Measurements from ENCODE around the gene PSMB1.

DNA sequence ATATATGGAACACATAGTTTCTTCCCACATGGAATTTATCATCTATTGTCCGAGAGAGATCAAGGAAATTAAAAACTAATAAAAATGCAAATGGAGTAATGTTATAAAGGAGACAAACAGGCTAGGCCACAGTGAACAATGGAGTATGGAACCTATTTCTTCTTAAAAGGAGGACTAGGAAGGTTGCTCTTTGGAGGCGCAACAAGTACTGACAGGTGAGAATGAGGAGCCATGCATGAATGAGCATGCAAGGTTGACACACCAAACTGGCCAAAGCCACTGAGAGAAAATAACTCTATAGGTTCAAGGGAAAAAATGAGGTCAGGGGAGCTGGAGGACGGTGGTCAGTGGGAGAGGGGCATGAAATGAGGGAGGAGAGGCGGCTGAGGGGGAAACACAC is 40.9 kb downstream of the PSMB1 start:
- TF ChIP-seq ELF1 (IDR thresholded peaks at IDR 0.05; ENCODE audit: borderline replicate concordance, low read depth) = no peak
- TF ChIP-seq, protein P1, sequence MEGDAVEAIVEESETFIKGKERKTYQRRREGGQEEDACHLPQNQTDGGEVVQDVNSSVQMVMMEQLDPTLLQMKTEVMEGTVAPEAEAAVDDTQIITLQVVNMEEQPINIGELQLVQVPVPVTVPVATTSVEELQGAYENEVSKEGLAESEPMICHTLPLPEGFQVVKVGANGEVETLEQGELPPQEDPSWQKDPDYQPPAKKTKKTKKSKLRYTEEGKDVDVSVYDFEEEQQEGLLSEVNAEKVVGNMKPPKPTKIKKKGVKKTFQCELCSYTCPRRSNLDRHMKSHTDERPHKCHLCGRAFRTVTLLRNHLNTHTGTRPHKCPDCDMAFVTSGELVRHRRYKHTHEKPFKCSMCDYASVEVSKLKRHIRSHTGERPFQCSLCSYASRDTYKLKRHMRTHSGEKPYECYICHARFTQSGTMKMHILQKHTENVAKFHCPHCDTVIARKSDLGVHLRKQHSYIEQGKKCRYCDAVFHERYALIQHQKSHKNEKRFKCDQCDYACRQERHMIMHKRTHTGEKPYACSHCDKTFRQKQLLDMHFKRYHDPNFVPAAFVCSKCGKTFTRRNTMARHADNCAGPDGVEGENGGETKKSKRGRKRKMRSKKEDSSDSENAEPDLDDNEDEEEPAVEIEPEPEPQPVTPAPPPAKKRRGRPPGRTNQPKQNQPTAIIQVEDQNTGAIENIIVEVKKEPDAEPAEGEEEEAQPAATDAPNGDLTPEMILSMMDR (IDR thresholded peaks at IDR 0.05 in 2 of 3, conservative IDR thresholded peaks at IDR 0.05 in 1 of 3; ENCODE audit: borderline replicate concordance in 1 of 3, insufficient read depth in 1 of 3, low read depth in 2 of 3, low read length in 2 of 3) = no peak
- TF ChIP-seq TCF7L2 (IDR thresholded peaks at IDR 0.05; ENCODE audit: borderline replicate concordance, extremely low read depth, insufficient read depth, insufficient read length) = no peak
- TF ChIP-seq YY1 (IDR thresholded peaks at IDR 0.05; ENCODE audit: extremely low read depth, insufficient replicate concordance, low read depth, low read length) = no peak
- no peak for TF ChIP-seq EZH2phosphoT487 (IDR thresholded peaks at IDR 0.05; ENCODE audit: borderline replicate concordance)
- no peak for TF ChIP-seq RAD21 (IDR thresholded peaks at IDR 0.05; ENCODE audit: low read depth)
- no peak for TF ChIP-seq POLR2A (IDR thresholded peaks at IDR 0.05; ENCODE audit: borderline replicate concordance, extremely low read depth, insufficient read depth, insufficient read length)
- TF ChIP-seq, protein P2, sequence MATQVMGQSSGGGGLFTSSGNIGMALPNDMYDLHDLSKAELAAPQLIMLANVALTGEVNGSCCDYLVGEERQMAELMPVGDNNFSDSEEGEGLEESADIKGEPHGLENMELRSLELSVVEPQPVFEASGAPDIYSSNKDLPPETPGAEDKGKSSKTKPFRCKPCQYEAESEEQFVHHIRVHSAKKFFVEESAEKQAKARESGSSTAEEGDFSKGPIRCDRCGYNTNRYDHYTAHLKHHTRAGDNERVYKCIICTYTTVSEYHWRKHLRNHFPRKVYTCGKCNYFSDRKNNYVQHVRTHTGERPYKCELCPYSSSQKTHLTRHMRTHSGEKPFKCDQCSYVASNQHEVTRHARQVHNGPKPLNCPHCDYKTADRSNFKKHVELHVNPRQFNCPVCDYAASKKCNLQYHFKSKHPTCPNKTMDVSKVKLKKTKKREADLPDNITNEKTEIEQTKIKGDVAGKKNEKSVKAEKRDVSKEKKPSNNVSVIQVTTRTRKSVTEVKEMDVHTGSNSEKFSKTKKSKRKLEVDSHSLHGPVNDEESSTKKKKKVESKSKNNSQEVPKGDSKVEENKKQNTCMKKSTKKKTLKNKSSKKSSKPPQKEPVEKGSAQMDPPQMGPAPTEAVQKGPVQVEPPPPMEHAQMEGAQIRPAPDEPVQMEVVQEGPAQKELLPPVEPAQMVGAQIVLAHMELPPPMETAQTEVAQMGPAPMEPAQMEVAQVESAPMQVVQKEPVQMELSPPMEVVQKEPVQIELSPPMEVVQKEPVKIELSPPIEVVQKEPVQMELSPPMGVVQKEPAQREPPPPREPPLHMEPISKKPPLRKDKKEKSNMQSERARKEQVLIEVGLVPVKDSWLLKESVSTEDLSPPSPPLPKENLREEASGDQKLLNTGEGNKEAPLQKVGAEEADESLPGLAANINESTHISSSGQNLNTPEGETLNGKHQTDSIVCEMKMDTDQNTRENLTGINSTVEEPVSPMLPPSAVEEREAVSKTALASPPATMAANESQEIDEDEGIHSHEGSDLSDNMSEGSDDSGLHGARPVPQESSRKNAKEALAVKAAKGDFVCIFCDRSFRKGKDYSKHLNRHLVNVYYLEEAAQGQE (IDR thresholded peaks at IDR 0.05; ENCODE audit: low read depth) = no peak
- TF ChIP-seq SRF (IDR thresholded peaks at IDR 0.05; ENCODE audit: low read depth) = no peak
- no peak for TF ChIP-seq POLR2AphosphoS5 (IDR thresholded peaks at IDR 0.05; ENCODE audit: low read depth, low read length)
- no peak for TF ChIP-seq JUND (IDR thresholded peaks at IDR 0.05)
- TF ChIP-seq EZH2 (IDR thresholded peaks at IDR 0.05) = no peak

Data from HCT116 (cell line).